A549 treated with DMSO at 1 μM for 4 hours (cell line): ENCODE results near the gene CD40. TPM values are rescaled to one million over a fixed set of nuclear protein-coding genes. Genes with fewer than 3 reads are reported as not detected.

ENCODE experiments used
- total RNA-seq: library from RNA; stranded (reverse); fragments of 200-300 nt; extraction: Qiagen RNA extraction; gene quantifications from 5 replicates; pipeline ENCODE4 v1.2.3, GENCODE V29; 2022; ENCODE audit warnings: low read depth

The CD40 gene
- 4.1 to 5.0 TPM (median 4.6 TPM) in 5 replicates for total RNA-seq

GRCh38 chr20:46117704-46118467, at the start of gene CD40:
TSS of gene CD40 (plus strand) at chr20:46118314. CDS start at chr20:46118344, 30 bp downstream.

GRCh38 chr20:46089417-46090388, 28.4 kb upstream of the CD40 start, which contains the start of gene NCOA5:
TSS of gene NCOA5 (minus strand) at chr20:46089962. CDS start at chr20:46079424, 10,538 bp downstream.

Other genes with a start within 250 kb of the CD40 start
- gene ZSWIM1, start 237.1 kb upstream of the CD40 start, total RNA-seq = 6.2 to 7.6 TPM (median 6.8 TPM) in 5 replicates
- 0.43 to 0.75 TPM (median 0.67 TPM) in 4 of 5 replicates, not detected in the other for gene SPATA25, start 230.7 kb upstream of the CD40 start, total RNA-seq
- gene NEURL2, start 227.1 kb upstream of the CD40 start, total RNA-seq = 0.88 to 1.3 TPM (median 1.2 TPM) in 5 replicates
- 101 to 131 TPM (median 116 TPM) in 5 replicates for gene CTSA, start 227.0 kb upstream of the CD40 start, total RNA-seq
- gene PLTP, start 206.2 kb upstream of the CD40 start, total RNA-seq = 1.4 to 2.1 TPM (median 1.9 TPM) in 5 replicates
- gene PCIF1, start 183.6 kb upstream of the CD40 start, total RNA-seq = 31.8 to 36.3 TPM (median 32.2 TPM) in 5 replicates
- gene ZNF335, start 146.1 kb upstream of the CD40 start, total RNA-seq = 8.4 to 11.2 TPM (median 10.1 TPM) in 5 replicates
- gene MMP9, start 109.4 kb upstream of the CD40 start, total RNA-seq = 0.62 to 0.97 TPM (median 0.87 TPM) in 5 replicates
- 11.4 to 17.7 TPM (median 12.1 TPM) in 5 replicates for gene SLC12A5, start 89.1 kb upstream of the CD40 start, total RNA-seq
- 17.7 to 28.0 TPM (median 24.2 TPM) in 5 replicates for gene NCOA5, start 28.4 kb upstream of the CD40 start, total RNA-seq
- gene CDH22, start 190.2 kb downstream of the CD40 start, total RNA-seq = 0.03 to 0.07 TPM (median 0.04 TPM) in 4 of 5 replicates, not detected in the other